Neuronal stem cell (in vitro differentiated cells): ENCODE results near the gene IRF6.

ENCODE experiments used
- DNase-seq: peaks from one replicate; pipeline ENCODE4 v3.0.0-alpha.2; 2013; ENCODE audit warnings: low spot score
- H2AFZ ChIP-seq: one replicate; pipeline ENCODE4 v1.6.1; 2013; ENCODE audit warnings: mild to moderate bottlenecking, low read length, inconsistent platforms
- H2AK5ac ChIP-seq: 2 replicates; pipeline ENCODE4 v1.6.1; 2013; ENCODE audit warnings: low read depth, mild to moderate bottlenecking, inconsistent platforms, low read length, moderate library complexity, mixed read lengths
- H2BK120ac ChIP-seq: 2 replicates; pipeline ENCODE4 v1.6.1; 2013; ENCODE audit warnings: low read depth, mild to moderate bottlenecking, inconsistent platforms, low read length, moderate library complexity, mixed read lengths
- H2BK12ac ChIP-seq: one replicate; pipeline ENCODE4 v1.6.1; 2013; ENCODE audit warnings: low read length, inconsistent platforms
- H2BK15ac ChIP-seq: 2 replicates; pipeline ENCODE4 v1.6.1; 2013; ENCODE audit warnings: mild to moderate bottlenecking, low read length, inconsistent platforms, mixed read lengths
- H2BK5ac ChIP-seq: one replicate; pipeline ENCODE4 v1.6.1; 2013; ENCODE audit warnings: inconsistent platforms, mild to moderate bottlenecking, low read length, moderate library complexity
- H3K14ac ChIP-seq: one replicate; pipeline ENCODE4 v1.6.1; 2013; ENCODE audit warnings: low read length, inconsistent platforms
- H3K18ac ChIP-seq: 2 replicates; pipeline ENCODE4 v1.6.1; 2013; ENCODE audit warnings: low read length, inconsistent platforms
- H3K23ac ChIP-seq: 2 replicates; pipeline ENCODE4 v1.6.1; 2013; ENCODE audit warnings: low read depth, mild to moderate bottlenecking, mixed read lengths, low read length, inconsistent platforms; ENCODE audit not compliant: poor library complexity
- H3K27ac ChIP-seq: replicated peaks from 3 replicates; pipeline ENCODE4 v1.5.1; 2013; ENCODE audit warnings: low read length, inconsistent platforms
- H3K27me3 ChIP-seq, 3 experiments: 2 replicates each; pipeline ENCODE4 v1.6.1; 2013; ENCODE audit warnings: low read length in 3 of 3, mild to moderate bottlenecking in 2 of 3, inconsistent platforms in 1 of 3, low read depth in 1 of 3, mixed read lengths in 1 of 3, moderate library complexity in 1 of 3; ENCODE audit not compliant: control insufficient read depth in 3 of 3, insufficient read depth in 3 of 3
- H3K36me3 ChIP-seq, 2 donors: replicated peaks in 1 of 2; 2 replicates each; pipeline ENCODE4 v1.6.1; 2013; ENCODE audit warnings: low read length in 2 of 2; ENCODE audit not compliant: control insufficient read depth in 2 of 2, insufficient read depth in 2 of 2
- H3K4ac ChIP-seq: 2 replicates; pipeline ENCODE4 v1.6.1; 2013; ENCODE audit warnings: inconsistent platforms, mild to moderate bottlenecking, low read length, moderate library complexity
- H3K4me1 ChIP-seq, 2 donors: 1 replicate in 1 of 2; 2 replicates in 1 of 2; pipeline ENCODE4 v1.6.1; 2013; ENCODE audit warnings: low read length in 2 of 2, low read depth in 1 of 2; ENCODE audit not compliant: control insufficient read depth in 2 of 2, insufficient read depth in 1 of 2
- H3K4me2 ChIP-seq: one replicate; pipeline ENCODE4 v1.6.1; 2013; ENCODE audit warnings: mild to moderate bottlenecking, low read length, inconsistent platforms; ENCODE audit not compliant: insufficient read depth, poor library complexity, severe bottlenecking
- H3K4me3 ChIP-seq, 2 donors: 2 replicates each; pipeline ENCODE4 v1.5.1; 2013; ENCODE audit warnings: low read length in 2 of 2, mild to moderate bottlenecking in 2 of 2, inconsistent platforms in 1 of 2, moderate library complexity in 1 of 2
- H3K79me1 ChIP-seq: one replicate; pipeline ENCODE4 v1.6.1; 2013; ENCODE audit warnings: low read depth, mild to moderate bottlenecking, inconsistent platforms, low read length, moderate library complexity
- H3K9ac ChIP-seq: one replicate; pipeline ENCODE4 v1.6.1; 2013; ENCODE audit warnings: mild to moderate bottlenecking, low read depth, low read length, inconsistent platforms; ENCODE audit not compliant: poor library complexity
- H3K9me3 ChIP-seq, 2 donors: replicated peaks in 1 of 2; 2 replicates each; pipeline versions ENCODE3 to v1.6.1; 2013; ENCODE audit warnings: low read length in 2 of 2, mild to moderate bottlenecking in 2 of 2, inconsistent platforms in 1 of 2, low read depth in 1 of 2, mixed read lengths in 1 of 2, moderate library complexity in 1 of 2; ENCODE audit not compliant: control insufficient read depth in 2 of 2, insufficient read depth in 1 of 2
- H4K8ac ChIP-seq: one replicate; pipeline ENCODE4 v1.6.1; 2013; ENCODE audit warnings: low read depth, mild to moderate bottlenecking, inconsistent platforms, low read length, moderate library complexity
- H4K91ac ChIP-seq: one replicate; pipeline ENCODE4 v1.6.1; 2013; ENCODE audit warnings: low read length, low read depth, mild to moderate bottlenecking, inconsistent platforms; ENCODE audit not compliant: poor library complexity
- WGBS, 2 donors: extraction: QIAGEN DNeasy Blood & Tissue Kit; methylation state at CpG; one replicate each; pipeline ENCODE4 v1.1.7; 2013; ENCODE audit warnings: missing lambda C conversion rate in 2 of 2, mixed read lengths in 1 of 2; ENCODE audit not compliant: insufficient read length in 2 of 2, insufficient replicate concordance in 1 of 2; ENCODE audit errors: extremely low coverage in 2 of 2; 5-methylcytosine and 5-hydroxymethylcytosine counted together

The IRF6 gene

GRCh38 chr1:209774592-209774991 is 31.4 kb downstream of the IRF6 start:
- Histone ChIP-seq H3K23ac (no peak overlapping the region), H2BK15ac (no peak overlapping the region), H3K9ac (no peak overlapping the region), H3K18ac (no peak overlapping the region), H2AFZ (no peak overlapping the region), H2BK12ac (no peak overlapping the region), H3K36me3 (no peaks in the 10 kb centered on the region), H3K27ac (no peak overlapping the region), H2AK5ac (no peak overlapping the region), H4K8ac (no peak overlapping the region), H3K4me3 (no peak overlapping the region), H2BK120ac (no peak overlapping the region), H4K91ac (no peak overlapping the region), H3K9me3 (peaks cover 0 to 7% of the 10 kb centered on the region in 2 donors), H2BK5ac (no peak overlapping the region), H3K27me3 (no peaks in the 10 kb centered on the region), H3K14ac (no peak overlapping the region), H3K79me1 (peaks cover 7% of the 10 kb centered on the region), H3K4ac (no peak overlapping the region), H3K4me1 (peaks cover 0 to 4% of the 10 kb centered on the region in 2 donors), H3K4me2 (no peak overlapping the region)
- no peak for DNase-seq
- no CpG with 5 or more reads among the region's 1 CpG for WGBS, 2 donors

- Histone ChIP-seq H3K4me1 (peaks cover 0 to 4% of the 10 kb centered on the region in 2 donors), H3K18ac (no peak overlapping the region), H2BK15ac (no peak overlapping the region), H2BK5ac (no peak overlapping the region), H3K23ac (no peak overlapping the region), H3K4ac (no peak overlapping the region), H3K27ac (no peak overlapping the region), H3K4me3 (no peak overlapping the region), H2BK12ac (no peak overlapping the region), H3K14ac (no peak overlapping the region), H3K9ac (no peak overlapping the region), H2AK5ac (no peak overlapping the region), H2BK120ac (no peak overlapping the region), H2AFZ (no peak overlapping the region), H3K79me1 (peaks cover 7% of the 10 kb centered on the region), H3K36me3 (no peaks in the 10 kb centered on the region), H3K9me3 (peaks cover 0 to 7% of the 10 kb centered on the region in 2 donors), H3K4me2 (no peak overlapping the region), H4K91ac (no peak overlapping the region), H3K27me3 (no peaks in the 10 kb centered on the region), H4K8ac (no peak overlapping the region)
- WGBS, 2 donors: no CpG with 5 or more reads among the region's 6 CpGs
- no peak for DNase-seq
These were observed 33.8 kb downstream of the IRF6 start for GRCh38 chr1:209772126-209772525.

- peak overlapping the region; percentile 3 for H3K14ac ChIP-seq
- peak overlapping the region in 1 of 2 donors; percentile 71 for H3K4me3 ChIP-seq
- no peak overlapping the region for H3K27ac ChIP-seq
- no peak overlapping the region for H2BK12ac ChIP-seq
- no peak overlapping the region for H2AFZ ChIP-seq
- H3K18ac ChIP-seq: no peak overlapping the region
- H3K4ac ChIP-seq: no peak overlapping the region
- no peak overlapping the region for H3K4me2 ChIP-seq
- DNase-seq: no peak
- H3K36me3 ChIP-seq: no peaks in the 10 kb centered on the region
- H2BK5ac ChIP-seq: no peak overlapping the region
- peaks cover 0 to 7% of the 10 kb centered on the region in 2 donors for H3K9me3 ChIP-seq
- WGBS, 2 donors: no CpG with 5 or more reads among the region's 17 CpGs
- peaks cover 7% of the 10 kb centered on the region for H3K79me1 ChIP-seq
- H4K8ac ChIP-seq: peak overlapping the region; percentile 75
- no peak overlapping the region for H2BK15ac ChIP-seq
- no peak overlapping the region for H2AK5ac ChIP-seq
- peak overlapping the region; percentile 86 for H3K23ac ChIP-seq
- H3K9ac ChIP-seq: peak overlapping the region; percentile 68
- H2BK120ac ChIP-seq: no peak overlapping the region
- H3K4me1 ChIP-seq: peaks cover 0 to 4% of the 10 kb centered on the region in 2 donors
- H3K27me3 ChIP-seq: no peaks in the 10 kb centered on the region
- peak overlapping the region; percentile 4 for H4K91ac ChIP-seq
These were observed 35.1 kb downstream of the IRF6 start for GRCh38 chr1:209770636-209771415.

- no CpG with 5 or more reads among the region's 7 CpGs for WGBS, 2 donors
- Histone ChIP-seq H3K36me3 (no peaks in the 10 kb centered on the region), H3K4me1 (peaks cover 0 to 4% of the 10 kb centered on the region in 2 donors), H3K4me3 (peak overlapping the region in 1 of 2 donors; percentile 58), H2BK120ac (no peak overlapping the region), H3K27ac (no peak overlapping the region), H2AFZ (peak overlapping the region; percentile 81), H2BK15ac (no peak overlapping the region), H4K8ac (no peak overlapping the region), H3K4me2 (no peak overlapping the region), H3K14ac (no peak overlapping the region), H3K79me1 (peaks cover 7% of the 10 kb centered on the region), H3K18ac (peak overlapping the region; percentile 32), H3K4ac (no peak overlapping the region), H2BK12ac (no peak overlapping the region), H4K91ac (no peak overlapping the region), H3K27me3 (no peaks in the 10 kb centered on the region), H3K23ac (peak overlapping the region; percentile 62), H2AK5ac (no peak overlapping the region), H2BK5ac (no peak overlapping the region), H3K9ac (no peak overlapping the region), H3K9me3 (peaks cover 0 to 7% of the 10 kb centered on the region in 2 donors)
- DNase-seq: no peak
These were observed 36.0 kb downstream of the IRF6 start for GRCh38 chr1:209769971-209770370.
